DMS153 (cell line): ENCODE measurements around the gene IGFALS.

Source experiments
- DNase-seq: peaks from one replicate; lab custom pipeline; 2025; lab: John Stamatoyannopoulos, UW

IGFALS gene

DNA sequence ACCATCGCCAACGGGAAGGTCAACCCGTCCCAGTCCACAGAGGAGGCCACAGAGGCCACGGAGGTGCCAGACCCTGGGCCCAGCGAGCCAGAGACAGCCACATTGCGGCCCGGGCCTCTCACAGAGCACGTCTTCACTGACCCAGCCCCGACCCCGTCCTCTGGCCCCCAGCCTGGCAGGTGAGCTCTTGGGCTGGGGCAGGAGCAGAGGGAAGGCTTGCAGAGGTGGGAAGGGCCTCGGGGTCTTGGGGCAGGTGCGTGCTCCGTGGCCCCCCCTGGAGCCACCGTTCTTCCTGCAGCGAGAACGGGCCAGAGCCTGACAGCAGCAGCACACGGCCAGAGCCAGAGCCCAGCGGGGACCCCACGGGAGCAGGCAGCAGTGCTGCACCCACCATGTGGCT lies 27.3 kb downstream of the IGFALS start:
- DNase-seq = no peak

DNA sequence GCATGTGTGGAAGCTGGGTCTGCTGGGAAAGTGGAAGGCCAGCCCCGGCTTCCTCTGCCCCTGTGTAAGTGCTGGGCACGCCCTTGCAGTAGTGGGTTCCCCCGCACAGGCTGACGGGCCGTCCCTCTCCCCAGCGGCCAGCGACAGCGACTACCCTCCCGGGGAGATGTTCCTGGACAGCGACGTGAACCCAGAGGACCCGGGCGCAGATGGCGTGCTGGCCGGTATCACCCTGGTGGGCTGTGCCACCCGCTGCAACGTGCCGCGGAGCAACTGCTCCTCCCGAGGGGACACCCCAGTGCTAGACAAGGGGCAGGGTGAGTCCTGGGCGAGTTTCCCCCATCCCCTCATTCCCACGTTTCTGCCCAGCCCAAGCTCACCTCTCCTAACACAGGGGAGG lies 27.7 kb downstream of the IGFALS start:
- DNase-seq = no peak

DNA sequence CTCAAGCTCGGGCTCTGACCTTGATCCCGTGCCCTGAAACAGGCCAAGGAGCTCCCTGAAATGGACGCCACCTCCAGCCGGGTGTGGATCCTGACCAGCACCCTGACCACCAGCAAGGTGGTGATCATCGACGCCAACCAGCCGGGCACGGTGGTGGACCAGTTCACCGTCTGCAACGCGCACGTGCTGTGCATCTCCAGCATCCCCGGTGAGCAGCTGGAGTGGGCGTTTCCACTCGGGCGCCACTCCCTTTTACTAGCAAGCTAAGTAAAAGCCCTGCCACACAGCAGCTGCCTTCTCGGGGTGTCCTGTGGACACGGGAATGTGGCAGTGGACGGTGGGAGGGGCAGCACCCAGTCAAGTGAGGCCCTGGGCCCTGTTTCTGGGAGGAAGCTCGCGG lies 28.5 kb downstream of the IGFALS start:
- no peak for DNase-seq

DNA sequence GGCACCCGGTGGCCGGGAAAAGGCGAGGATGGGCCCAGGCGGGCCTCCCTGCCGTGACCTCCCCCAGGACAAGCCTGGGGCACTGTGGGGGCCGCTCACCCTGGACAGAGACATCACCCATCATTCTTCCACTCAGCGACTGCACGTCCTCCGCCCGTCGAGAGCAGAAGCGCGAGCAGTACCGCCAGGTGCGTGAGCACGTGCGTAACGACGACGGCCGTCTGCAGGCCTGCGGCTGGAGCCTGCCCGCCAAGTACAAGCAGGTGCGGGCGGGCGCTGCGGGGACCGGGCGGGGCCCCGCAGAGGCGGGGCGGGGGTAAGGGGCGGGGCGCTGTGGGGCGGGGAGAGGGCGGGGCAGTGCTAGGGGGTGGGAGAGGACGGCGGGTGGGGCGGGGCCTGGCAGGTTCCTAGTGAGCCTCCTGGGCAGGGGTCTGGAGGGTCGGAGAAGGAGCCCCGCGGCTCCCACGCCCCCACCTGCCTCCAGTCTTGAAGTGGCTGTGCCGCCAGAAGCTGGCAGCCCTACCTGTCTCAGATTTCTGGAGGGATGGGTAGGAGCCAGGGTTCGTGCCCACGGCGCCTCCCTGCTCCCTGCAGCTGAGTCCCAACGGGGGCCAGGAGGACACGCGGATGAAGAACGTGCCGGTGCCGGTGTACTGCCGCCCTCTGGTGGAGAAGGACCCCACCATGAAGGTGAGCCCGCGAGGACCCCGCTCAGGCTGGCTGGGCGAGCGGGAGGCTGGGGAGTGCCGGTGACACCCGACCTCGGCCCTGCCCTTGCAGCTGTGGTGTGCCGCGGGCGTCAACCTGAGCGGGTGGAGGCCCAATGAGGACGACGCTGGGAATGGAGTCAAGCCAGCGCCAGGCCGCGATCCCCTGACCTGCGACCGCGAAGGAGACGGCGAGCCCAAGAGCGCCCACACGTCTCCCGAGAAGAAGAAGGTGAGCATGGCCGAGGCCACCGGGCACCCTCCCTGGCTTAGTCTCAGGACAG lies 29.7 kb downstream of the IGFALS start:
- DNase-seq = no peak

DNA sequence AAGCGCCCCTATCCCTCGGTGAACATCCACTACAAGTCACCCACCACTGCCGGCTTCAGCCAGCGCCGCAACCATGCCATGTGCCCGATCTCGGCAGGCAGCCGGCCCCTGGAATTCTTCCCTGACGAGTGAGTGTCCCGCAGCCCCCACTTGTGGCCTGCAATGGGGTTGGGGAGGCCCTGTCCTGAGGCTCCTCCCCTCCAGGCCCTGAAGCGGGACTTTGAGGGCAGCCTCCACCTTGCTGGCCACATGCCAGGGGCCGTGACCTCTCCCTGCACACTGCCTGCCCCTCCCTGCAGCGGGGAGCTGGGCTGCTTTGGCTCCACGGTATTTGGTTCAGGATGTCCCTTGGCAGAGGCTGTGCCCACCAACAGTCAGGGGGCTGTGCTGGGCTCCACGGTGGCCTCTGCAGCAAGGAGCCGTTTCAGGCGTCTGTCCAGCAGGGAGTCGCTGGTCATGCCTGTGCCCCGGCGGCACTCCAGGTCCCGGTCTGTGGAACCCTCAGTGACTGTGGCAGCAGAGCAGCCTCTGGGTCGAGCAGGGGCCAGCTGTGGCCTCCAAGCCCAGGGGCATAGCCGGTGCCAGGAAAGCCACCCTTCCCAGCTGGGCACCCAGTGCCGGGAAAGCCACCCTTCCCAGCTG lies 30.5 kb downstream of the IGFALS start:
- DNase-seq = no peak

DNA sequence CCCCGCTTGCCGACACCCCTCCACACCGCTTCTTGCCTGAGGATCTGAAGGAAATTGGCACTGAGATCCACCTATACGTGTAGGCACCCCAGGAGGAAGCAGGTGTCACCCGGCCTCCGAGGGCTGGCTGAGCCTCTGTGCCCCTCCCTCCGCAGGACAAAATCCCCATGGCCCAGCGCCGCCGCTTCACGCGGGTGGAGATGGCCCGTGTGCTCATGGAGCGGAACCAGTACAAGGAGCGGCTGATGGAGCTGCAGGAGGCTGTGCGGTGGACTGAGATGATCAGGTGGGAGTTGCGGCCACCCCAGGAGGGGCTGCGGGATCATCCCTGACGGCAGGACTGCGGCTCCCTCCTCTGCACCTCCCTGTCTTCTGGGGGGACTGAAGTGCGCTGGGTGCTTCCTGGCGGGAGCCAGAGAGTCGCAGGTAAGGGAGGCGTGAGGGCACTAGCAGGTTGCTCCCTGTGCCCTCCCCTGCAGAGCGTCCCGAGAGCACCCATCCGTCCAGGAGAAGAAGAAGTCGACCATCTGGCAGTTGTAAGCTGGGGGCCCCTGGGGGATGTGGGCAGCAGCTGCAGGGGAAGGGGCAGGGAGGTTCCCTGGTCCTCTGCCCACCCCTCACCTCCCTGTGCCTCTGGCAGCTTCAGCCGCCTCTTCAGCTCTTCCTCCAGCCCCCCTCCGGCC lies 31.2 kb downstream of the IGFALS start:
- DNase-seq = no peak

DNA sequence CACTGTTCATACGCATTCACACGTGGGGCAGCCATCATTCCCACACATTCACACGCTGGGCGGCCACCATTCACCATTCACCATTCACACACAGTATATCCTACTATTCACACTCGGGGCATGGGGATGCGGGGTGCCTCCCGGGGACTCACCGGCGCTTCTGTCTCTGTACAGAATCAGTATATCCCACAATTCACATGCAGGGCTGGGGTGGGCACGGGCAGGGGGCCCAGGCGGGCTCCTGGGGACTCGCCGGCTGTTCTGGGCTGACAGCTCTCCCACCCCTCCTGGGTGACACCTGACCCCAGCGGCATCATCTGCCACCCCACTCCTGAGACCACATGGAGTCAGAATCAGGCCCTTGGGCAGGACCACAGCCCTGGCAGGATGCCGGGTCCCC lies 31.8 kb downstream of the IGFALS start:
- DNase-seq = no peak

DNA sequence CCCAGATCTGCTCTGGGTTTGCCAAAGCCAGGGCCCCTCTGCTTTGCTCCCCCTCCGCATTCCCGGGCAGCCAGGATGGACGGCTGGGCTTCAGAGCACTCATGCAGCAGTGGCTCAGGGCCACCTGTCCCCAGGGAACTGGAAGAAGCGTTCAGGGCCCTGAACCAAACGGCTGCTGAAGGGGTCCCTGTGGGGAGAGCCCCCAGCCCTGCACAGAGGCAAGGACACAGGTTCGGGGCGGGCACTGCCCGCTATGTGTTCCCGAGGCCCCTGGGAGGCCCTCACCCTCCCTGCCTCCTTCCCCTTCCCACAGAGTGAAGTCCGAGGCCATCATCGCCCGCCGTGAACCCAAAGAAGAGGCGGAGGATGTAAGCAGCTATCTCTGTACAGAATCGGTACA lies 32.6 kb downstream of the IGFALS start:
- DNase-seq = no peak

DNA sequence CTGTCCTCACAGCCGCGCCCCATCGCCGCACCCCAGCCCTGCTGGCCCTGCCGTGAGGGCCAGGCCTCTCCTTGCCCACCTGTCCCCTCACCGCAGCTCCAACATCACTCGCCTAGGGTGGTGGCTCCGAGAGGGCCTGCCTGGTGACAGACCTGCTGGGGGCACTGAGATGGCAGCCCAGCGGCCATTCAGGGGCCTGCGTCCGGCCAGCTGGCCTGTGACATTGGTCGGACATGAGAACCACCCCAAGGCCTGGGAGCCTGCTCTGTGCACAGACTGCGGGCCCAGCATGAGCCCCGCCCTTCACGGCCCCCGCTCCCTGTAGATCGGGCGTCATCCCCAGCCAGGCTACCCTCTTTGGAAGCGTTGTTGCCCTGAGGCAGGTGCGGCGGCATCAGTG lies 34.0 kb downstream of the IGFALS start:
- no peak for DNase-seq

DNA sequence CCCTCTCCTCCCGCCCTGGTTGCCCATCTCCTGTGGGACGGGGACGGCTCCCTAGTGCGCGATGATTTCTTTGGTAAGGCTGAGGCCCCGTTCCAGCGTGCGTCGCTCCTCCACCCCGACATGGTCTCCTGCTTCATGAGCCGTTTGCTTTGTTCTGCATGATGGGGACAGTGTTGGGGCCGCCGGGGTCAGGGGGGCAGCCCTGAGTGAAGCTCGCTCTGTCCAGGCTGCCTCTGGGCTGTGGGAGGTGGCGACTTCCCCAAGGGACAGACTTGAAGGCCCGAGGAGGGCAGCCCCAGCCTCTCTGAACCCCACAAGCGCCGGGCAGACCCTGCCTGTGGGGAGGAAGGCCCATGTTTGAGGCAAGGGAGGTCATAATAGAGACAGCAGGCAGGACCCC lies 34.6 kb downstream of the IGFALS start:
- DNase-seq = no peak

DNA sequence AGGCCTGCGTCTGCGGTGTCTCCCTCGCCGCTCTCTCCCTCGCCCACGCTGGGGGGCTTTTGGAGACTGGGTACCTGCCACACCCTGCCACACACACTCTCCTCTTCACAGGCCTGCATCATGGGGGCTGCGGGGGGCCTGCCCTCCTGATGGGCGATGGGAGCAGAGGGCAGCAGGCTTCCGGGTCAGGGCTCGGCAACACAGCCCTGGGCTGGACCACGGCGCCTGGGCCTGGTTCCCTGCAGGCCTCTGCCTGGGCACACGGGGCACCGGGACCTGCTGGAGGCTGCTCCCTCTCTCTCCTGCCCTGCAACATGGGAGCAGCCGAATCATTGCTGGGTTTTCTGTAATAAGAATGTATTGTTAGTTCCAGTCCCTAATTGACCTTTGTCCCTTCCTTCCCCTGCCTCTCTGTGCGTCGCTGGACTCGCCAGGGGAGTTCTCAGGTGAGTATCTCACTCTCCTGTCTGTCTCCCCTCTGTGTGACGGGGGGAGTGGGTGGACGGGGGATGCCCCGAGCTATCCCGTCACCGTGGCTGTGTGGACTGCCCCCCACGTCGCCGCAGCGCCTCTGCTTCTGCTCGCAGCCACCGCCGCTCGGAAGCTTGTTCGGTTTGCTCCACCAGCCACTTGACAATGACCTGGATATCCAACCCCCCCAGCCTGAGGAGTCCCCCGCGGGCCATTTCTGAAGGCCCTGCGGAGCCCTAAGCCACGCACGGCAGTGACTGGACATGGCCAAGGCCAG lies 35.6 kb downstream of the IGFALS start:
- no peak for DNase-seq

DNA sequence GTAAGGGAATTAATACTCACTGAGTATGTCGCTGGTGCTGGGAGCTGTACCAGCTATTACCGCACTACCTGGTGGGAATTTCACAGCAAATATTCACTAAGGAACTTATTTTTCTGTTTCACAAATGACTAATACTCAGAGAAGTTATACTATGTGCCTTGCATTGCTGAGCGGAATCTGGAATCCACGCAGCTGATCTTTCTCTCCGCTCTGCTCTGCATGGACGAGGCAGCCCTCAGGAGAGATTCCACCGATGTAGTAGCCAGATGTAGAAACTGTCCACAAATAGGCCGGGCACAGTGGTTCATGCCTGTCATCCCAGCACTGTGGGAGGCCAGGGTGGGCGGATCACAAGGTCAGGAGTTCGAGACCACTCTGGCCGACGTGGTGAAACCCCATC lies 39.3 kb downstream of the IGFALS start:
- DNase-seq = no peak

DNA sequence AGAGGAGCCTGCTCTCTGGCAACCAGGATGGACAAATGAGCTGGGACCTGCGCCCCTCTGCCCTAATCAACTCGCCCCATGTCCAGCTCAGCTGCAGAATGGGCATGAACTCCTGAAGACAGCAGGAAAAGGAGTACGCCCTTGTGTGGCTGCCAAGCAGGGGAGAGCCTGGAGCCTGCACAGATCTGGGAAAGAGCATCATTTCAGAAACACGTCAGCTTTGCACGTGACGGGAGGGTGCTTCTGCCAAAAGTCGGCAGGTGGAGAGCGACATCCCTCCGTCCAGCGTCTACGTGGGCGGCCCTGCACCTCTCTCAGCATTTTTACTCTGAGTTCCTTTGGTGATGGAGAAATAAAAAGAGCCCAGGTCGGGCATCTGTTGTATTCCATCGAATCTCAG lies 40.7 kb downstream of the IGFALS start:
- no peak for DNase-seq

DNA sequence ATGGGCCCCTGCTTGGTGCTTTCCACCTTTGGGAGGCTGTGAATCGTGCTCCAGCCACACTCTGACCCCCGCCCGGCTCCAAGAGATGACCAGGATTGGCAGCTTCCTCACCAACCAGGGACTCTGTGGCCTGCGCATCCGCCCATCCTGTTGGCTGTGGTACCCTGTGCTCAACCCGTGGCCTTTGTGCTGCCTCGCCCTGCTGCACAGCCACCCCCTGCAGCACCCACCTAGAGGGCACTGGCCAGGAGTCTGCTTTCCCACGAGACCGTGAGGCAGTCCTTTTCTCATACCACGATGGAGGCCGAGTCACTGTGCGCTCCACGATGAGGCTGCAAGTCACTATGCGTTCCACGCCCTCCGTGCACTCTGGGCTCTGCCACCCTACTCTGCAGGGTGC lies 41.6 kb downstream of the IGFALS start:
- DNase-seq = no peak

DNA sequence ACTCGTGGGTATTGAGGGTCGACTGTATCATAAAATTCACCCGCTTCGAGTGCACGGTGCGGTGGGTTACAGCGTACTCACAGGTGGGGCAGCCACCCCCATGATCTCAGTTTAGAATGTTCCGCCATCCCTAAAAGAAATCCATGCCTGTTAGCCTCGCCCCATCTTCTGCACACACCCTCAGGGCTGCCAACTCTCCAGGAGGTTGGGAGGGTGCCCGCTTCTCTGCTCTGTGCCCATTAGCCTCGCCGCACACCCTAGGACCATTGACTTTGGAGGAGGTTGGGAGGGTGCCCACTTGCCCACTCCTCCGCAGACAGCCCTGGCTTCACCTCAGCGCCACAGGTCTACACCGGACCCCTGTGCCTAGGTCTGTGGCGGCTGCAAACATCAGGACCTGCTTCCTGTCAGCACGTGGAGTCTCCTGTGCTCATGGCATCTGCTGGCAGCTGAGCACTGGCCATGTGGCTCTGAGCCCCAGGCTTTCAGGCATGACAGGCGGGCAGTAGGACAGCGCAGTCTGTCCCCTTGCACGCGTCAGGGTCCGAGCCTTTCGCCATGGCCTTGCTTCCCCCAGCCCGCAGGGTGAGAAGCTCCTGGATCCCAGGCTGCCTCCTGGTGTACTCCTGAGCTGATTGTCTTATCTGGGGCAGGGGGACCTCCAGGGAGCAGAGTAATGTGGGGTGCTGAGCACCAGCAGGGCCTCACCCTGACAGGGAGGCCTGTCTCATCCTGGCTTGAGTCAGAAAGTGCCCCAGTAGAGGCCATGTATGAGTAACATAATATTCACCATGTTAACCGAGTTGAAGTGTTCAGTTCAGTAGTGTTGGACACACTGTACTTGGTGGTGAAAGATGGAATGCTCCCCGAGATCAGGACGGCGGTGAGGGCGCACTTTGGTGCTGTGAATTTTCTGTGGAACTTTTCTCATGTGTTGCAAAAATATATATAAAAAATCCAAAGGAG lies 44.1 kb downstream of the IGFALS start:
- DNase-seq = no peak

DNA sequence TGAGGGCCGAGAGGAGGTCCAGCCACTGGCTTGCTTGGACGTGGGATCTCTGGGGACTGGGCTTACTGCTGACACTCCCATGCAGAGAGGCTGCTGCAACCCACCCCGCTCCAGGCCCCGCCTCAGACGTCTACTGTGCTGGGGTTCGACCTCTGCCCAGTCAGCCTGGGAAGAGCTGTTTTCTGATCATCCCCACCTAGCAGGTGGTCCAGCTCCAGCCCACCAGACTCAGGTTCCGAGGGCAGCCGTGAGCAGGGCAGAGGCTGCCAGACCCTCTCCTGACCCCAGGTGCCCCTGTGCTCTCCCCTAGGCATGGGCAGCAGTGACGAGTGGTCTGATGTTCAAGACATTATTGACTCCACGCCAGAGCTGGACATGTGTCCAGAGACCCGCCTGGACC lies 45.6 kb downstream of the IGFALS start:
- no peak for DNase-seq

DNA sequence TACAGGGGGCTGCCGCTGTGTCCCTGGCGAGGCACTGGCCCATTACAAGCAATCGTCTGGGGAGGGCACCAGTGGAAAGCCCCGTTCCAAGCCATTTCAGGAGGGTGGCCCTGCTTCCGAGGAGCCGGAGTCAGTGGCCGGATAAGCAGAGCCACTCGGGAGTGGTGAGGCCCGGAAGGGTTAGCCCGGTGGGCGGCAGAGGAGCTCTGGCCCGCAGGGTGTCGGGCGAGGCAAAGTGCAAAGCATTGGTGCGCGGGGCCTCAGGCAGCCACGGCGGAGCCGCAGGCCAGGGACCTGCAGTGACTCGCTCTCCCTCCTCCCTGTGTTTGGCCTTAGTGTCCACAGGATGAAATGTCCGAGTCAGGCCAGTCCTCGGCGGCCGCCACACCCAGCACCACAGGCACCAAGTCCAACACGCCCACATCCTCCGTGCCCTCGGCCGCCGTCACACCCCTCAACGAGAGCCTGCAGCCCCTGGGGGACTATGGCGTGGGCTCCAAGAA lies 46.8 kb downstream of the IGFALS start:
- no peak for DNase-seq

DNA sequence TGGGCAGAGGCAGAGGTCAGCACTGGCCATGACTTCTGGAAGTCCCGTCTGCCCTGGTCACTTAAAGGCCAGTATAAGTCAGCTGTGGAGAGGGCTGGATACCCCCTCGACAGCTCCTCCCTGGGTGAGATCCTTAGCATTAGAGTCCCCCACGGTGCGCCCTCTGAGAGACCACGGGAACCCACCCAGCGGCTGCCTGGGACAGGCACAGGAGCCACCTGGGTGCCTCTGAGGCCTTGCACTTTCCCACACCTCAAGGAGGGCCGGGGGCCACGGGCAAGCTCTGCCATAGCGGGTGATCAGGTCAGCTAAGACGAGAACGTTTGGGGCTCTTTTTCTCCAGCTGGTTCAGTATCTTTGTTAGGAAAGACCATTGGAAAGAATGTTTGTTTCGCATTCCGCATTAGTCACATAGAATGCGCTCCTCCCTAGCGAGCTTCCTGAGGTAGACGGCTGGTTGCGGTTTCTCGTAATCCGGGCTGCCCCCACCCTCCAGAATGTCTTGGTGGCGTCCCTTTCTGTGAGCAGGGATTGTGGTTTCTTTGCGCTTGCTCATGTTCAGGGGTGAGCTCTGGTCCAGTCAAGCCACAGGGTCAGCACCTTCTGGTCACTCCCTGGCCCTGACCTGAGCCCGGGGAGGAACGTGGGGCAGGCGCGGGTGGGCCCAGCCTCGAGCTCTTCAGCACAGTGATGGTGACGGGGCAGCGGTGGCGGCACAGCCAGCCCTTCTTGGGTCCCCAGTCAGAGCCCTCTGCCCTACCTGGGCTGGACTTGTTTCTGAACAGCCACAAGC lies 47.4 kb downstream of the IGFALS start:
- no peak for DNase-seq

DNA sequence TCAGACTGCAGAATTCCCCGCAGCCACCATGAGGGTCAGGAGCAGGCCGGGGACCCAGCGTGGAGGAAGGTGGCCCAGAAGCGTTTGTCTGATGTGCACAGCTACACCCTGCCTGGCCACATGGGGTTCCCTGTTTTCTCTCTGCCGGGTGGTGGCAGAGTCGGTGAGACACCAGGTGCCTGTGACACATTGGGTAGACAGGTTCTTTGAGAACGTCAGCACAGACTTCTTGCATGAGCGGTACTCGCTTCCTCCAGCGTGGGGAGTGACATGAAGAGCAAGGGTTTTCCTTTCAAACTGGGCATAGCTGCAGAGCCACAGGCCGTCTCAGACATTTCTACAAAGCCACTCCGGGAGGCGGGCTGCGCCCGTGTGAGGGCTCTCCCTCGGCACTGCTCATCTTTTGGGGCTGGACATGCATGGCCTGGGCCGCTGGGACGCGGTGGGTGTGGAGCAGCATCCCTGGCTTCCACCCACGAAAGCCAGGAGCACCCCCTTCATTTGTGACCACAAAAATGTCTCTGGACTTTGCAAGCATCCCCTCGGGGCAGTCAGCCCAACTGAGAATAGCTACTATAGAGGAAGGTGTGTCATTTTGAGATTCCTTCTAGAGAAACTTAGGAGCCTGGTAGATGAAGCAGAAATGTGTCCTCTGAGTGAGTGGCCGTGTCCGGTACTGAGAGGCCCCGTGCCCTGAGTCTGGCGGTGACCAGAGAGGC lies 48.2 kb downstream of the IGFALS start:
- DNase-seq = no peak
